GM19035 (cell line): Measurements from ENCODE around the gene DENND2D.

Experiments
- ATAC-seq: cut with Tn5 transposase; IDR thresholded peaks from one replicate; pipeline ENCODE4 v1.9.1; 2021; ENCODE audit not compliant: unreplicated experiment

The DENND2D gene

DNA sequence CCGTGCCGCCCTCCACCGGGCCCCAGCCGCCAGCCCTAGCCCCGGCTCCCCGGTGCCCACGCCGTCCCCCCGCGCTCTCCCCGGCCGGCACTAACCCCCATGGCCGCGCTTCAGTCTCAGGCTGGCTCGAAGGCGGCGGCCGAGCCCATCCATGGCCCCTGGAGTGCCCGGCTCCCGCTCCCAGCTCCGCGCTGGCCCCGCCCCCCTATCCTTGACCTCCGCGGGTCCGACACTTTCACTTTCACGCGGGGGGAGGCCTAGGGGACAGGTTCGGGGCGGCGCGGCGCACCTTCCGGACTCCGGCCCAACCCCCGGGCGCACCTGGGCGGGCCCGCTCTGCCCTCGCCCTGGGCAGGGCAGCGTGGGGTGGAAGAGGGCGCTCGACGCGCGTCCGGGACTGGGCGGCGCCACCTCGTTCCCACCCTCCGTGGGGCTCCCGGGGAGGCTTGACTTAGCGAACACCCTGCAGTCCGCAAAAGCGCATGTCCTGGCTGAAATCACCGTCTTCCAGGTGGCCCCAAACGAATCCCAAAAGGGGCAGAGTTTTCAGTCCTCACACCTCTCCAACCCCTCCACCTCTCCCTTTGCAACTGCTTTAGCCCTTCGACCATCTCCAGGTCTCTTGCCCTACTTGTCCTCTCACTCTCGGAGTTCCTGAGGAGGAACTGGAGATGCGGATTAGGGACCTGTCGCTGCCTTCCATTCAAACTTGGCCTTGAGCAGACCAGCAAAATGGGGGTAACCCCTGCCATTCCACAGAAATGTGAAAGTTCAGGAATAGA lies 3.9 kb upstream of the DENND2D start:
- ATAC-seq, result peak; percentile 70

DNA sequence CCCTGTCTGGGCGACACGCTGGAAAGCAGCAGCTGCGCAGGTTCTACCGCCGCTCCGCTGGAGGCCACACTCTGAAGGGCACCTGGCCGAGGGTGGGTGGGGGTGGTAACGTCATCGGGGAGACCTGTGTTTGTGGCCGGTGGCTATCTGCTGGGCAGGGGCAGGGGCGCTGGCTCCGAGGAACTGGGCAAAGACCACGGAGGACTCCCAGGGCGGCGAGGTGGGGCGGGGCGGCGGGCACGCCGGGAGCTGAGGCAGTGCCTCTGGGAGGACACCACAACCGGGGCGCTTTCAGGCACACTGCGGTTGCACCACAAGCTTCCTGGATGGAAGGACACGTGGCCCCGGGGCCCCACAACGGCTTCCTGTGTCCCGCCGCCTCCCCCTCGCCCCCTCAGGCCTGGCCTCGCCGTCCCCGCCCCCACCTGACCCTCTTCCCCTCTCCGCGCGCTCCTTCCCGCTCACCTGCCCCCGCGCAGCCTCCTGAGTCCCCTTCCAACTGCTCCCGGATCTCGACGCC lies 3.3 kb upstream of the DENND2D start:
- peak; percentile 59 for ATAC-seq

DNA sequence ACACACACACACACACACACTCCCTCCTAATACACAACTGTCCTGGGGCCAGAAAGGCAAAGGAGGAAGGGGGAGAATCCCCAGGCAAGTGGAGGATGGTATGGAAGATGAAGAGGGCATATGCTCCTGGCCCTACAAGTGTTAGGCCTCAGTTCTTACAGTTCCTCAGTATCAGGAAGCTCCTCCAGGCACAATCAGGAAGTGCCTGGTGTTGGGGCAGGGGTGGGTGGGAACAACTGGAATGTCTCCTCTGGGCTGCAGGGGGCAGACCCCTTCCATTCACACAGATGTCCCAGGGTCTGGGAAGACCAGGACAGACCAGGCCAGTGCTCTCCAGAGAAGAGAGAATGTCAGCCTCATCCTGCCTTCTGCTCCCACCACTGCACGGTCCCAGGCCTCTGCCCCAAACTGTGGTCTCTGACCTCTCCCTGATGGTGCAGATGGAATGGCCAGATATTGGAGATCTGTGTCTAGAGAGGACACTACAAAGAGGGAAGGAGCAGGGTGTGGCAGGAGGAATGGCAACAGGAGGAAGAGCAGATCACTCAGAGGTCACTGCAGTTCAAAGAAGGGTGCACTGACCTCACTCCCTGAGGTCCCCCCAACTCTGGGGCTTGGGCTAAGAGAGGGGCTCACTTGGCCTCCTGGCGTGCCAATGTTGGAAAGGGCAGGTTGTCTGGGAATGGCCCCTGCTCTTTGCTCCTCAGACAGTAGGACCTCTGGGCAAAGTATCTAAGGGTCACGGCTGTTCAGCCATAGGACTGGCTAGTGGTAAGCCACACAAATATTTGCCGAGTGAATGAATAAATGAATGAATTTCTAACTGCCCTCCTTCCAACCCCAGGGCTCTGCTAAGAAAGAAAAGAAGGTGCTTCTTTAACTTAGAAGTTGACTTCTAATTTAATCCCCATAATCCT lies 2.5 kb upstream of the DENND2D start:
- no peak for ATAC-seq

DNA sequence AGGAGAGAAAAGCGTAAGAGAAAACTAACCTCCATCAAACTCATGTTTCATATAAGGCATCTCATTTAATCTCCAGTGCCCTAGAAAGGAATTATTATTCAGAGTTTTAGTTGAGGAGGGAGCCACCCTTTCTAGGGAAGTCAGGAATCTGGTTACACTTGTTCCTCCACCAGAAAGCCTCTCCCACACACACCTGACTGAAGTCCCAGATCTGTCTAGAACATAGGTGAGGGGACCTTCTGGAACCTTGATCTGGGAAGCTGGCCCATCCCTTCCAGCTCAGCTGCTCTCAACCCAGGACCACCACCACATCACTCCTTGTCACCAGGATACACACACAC lies 1.9 kb upstream of the DENND2D start:
- no peak for ATAC-seq

DNA sequence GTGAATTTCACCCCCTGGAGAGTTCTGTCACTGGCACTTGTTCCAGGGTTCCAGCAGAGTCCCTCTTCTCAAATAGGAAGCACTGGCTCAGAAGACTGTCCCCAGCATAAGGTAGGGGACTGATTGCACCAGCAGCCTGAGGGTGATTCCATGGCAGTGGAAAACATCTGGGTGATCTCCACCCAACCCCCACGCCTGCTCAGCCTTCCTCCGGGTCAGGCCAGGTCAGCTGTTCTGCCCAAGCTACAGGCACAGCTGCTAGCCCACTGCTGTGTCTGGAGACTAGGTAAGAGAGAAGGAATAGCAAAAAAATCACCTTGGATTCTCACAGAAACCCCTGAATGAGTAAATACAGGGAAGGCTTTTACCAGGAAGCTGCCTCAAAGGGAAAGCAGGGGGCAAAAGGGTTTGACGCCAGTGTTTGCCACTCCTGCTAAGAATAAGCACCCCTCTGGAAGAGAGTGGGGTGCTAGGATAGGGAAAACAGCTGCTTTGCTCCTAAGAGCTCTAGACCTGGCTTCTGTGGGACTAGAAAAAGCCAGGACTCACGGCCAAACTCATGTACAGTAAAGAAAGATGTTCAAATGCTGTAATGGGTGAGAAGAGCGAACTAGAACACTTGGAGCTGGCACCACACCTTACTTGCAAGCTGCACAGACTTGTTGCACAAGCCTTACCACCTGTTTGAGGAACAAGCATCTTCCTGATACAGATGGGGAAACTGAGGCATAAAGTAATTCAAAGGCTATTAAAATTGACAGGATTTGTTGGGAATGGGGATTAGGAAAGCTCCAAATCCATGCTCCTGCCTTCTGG lies 1.0 kb upstream of the DENND2D start:
- no peak for ATAC-seq

DNA sequence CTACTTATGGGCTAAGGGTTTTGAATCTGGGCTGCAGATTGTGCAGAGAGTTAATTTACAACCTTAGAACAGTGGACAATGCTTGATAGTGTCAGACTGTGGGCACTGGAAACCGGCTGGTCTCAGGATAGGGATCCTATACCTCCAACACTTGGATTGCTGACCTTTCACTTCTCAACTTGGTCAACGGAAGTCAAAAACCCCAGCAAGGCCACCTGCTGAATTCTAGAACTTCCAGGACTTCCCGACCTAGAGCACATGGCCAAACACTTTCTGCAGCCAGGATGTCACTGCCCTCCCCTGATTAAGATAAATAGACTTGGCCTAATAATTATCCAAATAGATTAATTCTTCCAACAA lies 336 bp upstream of the DENND2D start:
- no peak for ATAC-seq

DNA sequence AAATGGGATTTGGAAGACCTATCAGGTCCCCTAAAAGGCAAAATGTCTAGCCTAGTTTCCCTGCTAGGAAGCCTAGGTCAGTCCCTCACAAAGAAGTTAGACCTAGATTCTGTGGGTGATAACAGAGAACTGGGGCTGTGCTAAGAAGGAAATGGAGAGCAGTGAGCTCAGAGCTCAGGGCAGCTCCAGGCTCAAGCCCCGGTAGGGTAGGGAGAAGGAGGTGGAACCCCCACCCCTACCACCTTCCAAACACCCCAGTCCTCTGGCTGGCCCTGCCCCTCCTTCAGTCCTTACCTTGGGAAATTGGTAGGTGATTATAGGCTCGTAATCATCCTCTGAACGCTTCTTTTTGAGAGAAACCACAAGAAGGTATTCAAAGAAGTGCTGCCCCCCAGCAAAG lies 1.1 kb downstream of the DENND2D start:
- ATAC-seq, result no peak

DNA sequence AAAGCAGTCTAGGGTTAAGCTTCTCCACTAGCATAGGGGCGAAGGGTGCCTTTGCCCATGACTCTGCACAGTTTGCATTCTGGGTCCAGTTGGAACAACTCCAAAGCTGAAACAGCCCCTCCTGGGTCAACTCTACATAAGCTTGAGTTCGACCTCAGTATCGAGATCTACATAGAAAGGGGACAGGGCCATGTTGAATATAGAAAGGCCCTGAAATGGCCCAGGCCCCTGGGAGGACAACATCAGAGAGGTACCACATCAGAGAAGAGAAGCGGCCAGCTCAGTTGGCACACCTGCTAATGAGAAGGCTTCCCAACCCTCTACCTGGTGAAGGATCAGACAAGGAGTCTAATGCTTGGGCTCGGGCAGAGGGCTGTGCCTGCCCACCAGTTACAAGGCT lies 1.6 kb downstream of the DENND2D start:
- no peak for ATAC-seq

DNA sequence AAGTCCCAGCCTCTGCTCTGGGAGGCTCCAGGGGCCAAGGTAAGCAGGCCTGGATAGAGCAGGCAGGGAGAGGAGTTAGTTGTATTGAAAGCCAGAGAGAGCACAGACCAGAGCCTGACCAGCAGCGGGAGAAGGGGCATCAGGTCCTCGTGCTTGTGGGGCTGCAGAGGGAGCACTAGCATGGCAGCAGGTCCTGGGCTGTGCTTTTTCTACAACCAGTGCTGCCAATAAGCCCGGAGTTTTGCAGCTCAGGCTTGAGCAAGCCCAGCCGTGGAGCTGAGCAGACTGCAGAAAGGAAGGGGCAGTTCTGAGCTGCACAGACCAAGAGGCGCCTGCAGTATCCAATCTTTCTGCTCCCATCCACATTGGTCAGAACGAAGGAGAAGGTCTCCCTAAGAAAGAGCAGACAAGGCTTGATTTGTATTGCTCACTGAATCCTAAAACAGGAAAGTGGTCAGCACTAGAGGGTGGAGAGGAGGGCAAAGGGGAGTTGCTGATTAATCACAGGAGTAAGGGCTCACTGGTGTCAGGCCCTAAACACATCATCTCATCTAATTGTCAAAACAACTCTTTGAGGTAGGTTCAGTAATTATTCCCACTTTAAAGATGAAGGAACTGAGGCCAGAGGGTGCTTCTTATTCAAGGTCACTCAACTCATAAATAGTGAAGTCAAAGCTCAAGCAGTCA lies 2.7 kb downstream of the DENND2D start:
- ATAC-seq, result peak; percentile 59

DNA sequence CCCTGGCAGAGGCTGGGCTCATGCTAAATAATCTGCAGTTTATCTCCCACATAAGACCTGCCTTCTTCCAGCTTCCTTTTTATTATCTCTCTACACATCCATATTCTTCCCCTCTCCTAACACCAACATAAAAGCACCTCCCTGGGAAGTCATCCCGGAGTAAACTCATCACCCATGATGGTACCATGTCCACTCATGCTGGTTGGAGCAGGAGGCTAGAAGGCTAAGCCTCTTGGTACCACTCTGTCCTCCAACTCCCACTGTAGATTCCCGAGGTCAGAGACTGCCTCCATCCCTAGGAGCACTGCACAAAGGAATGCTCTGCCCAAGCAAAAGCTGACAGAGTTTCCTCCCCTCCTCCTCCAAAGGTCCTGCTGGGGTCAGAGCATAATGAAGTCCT lies 4.2 kb downstream of the DENND2D start:
- ATAC-seq, result no peak

DNA sequence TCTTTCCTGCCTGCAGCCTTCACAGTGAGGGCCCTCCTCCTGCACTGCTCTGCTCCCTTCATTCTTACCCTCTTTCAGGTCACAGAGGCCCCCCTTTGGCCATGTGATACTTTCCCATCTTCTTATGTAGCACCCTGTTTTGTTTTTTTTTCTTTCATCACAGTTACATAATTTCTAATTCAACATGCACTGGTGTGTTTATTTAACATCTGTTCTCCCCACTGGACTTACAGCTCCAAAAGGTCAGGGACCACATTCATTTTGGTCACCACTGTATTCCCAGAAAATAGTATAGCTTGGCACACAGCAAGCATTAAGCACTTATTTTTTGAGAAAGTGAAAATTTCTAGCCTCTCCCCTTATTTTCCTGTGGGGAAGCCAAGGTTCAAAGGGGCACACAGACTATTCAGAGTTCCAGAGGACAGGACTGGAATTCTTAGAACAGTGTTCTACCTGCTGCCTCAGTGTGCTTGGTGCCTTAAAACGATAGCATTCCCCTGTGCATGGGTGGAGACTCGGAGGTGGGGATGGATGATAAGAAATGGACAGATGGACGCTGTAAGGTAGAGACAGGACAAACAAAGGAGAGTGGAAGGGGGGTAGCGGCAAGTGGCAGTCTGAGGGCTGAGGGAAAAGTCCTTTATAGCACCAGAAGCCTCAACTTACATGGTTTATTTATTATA lies 5.3 kb downstream of the DENND2D start:
- no peak for ATAC-seq

DNA sequence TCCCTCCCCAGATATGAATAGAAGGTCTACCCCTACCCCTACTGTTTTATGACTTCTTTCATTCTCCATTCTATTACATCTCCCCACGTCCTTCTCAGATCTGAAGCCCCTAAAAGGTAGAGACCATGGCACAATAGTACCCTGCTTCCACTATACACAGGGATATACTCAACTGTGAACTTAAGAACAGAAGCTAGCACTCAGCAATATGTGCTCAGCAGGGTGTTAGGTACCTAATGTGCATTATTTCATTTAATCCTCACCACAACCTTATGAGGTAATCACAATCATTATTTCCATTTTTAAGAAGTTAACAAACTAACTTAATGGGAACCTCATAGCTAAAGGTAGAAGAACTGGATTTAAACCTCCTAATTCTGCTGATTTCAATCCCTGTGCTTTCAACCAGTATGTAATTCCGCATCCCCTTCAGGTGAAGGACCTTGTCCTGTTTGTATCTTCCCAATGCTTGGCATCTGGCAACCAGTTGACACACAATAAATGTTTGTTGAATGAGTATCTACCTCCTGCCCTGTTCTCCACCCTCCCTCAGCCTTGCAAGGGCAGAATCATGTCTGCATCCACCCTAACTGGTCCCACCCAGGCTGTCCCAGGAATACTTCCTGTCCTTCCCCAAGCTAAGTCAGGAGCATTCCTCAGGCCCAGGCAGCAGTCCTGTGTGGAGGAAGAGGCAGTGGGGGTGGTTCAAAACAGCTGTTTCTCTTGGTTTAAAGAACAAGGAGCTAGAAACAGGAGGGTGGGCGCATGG lies 6.5 kb downstream of the DENND2D start:
- no peak for ATAC-seq

DNA sequence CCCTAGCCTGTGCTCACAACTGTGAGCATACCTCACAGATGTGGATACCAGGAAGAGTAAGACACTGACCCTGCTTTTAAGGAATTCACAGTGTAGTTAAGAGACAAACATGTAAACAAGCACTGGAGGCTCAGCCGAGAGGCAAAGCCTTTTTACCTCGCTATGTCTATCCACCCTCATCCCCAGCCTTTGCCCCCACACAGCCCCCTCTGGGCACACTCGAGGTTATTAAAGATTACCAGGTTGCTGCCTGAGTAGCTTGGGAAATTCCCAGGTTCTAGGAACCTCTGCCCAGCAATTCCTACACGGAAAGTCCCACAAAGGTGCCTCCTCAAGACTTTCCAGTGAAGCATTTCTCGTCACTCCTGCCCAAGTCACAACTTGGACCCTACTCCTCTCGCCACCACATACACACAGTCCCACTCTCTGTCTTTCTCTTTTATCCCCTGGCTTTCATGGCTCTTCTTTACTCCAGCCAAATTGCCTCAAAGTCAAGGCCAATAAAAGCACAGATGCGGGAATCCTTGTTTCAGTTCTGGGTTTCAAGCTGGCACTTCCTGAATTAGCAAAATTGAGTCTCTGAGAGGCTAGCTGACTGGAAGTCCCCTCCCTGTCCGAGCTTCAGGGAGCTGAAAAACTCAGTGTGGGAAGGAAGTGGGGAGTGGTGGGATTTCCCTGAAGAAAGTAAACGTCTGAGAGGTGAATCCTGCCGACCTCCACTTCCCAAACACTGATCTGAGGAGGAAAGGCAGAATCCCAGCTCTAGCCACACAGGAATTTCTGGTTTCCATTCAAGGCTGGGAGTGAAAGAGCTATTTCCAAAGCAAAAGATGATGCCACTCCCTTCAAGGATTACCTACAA lies 7.6 kb downstream of the DENND2D start:
- no peak for ATAC-seq

DNA sequence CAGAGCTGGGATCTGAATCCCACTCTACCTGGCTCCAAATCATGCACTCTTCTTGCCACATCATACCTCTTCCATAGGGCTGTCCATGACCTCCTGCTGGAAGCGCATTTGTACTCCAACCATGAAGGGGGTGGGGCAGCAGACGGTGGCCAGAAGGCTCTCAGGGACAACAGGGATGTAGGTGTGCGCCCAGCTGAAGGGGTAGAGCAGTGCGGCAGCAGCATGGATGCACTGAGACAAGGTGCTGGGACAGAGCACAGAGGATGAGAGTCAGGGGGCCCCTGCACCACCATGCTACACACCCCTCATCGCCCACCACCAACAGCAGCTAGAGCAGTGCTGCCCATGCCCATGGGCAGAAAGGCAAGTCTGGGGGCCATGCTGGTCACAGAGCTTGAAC lies 8.4 kb downstream of the DENND2D start:
- ATAC-seq, result no peak

DNA sequence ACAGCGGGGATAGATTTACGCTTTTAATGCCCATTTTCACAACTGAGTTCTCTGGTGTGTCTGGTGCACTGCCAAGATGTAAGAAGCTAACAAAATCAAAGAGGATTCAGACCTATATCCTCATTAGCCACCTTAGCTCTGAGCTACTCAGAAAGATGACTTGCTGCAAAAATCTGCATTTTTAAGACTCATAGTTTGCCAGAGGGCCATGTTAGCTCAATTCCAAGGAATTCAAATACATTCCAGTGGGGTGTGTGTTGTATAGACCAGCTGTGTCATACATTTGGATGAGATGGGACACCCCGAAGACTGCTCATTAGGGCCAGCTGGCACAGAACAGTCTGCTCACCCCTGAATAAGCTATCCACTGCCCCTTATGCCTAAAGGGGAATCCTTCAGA lies 8.9 kb downstream of the DENND2D start:
- no peak for ATAC-seq

DNA sequence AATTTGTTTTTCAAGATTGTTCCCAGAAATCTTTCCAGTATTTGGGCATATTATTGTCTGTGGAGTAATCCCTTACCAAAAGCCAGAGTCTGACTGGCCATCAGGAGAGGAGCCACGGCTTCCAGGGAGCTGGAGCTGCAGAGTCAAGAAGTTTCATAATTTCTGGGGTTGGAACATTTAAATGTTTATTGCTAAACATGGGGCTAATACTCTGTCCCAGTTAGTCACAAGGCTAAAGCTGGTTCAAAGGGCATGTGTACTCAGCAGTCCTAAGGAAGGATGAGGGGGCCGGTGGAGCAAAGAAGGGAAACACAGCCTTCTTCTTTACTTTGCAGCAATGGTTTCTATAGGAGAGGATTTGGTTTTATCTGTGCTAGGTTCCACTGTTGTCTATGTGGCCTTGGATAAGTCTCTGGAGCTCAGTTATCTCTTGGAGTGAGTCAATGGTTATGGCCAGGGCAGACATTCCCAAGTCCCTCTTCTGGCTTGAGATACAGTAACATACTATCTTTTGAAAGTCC lies 9.5 kb downstream of the DENND2D start:
- no peak for ATAC-seq

DNA sequence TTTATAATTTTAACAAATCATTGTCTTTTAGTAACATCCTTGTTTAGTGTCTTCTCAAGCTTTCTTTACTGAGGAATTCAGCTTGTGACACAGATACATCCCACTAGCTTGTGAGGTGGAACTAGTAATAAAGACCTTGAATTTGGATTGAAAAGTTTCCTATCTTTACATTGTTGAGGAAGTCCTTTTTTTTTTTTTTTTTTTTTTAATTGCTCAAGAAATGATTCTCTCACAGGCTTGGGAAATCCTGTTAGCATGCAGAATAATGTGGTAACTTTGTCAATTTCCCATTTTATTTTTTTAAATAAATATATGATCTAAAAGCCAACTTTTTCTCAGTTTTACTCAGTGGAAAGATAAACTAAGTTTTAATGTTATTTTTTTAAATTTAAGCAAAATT lies 15.8 kb downstream of the DENND2D start:
- ATAC-seq, result no peak

DNA sequence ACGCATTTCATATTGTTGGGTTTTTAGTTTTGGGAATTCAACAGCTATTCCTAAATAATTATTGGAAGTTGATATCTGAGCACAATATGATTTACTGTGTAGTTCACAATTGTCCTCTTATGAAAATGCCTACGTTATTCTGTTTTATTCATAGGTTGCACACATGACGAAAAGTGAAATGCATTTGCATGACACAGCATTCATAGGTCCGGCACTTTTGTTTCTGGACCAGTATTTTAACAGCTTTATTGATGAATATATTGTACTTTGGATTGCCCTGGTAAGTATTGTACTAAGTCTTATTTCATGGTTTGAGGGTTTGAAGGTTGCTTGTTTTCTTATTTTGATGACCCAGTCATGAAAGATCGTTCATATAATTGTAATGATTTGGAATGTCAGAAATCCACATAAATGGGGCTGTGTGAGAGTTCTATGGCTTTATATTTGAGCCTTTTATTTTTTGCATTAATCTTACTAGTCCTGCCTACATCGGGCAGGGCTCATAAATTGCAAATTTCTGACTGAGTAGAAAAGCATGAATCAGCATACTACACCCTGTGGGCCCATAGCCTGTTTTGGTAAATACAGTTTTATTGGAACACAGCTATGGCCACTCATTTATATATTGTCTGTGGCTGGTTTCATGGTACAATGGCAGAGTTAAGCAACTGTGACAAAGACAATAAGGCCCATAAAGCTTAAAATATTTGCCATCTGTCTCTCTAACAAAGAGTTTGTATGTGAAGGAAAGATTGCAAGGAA lies 17.0 kb downstream of the DENND2D start:
- no peak for ATAC-seq
